Endothelial cell of umbilical vein (primary cell): ENCODE measurements around the gene OR6C65. TPM values are rescaled to one million over a fixed set of nuclear protein-coding genes. Genes with fewer than 3 reads are reported as not detected.

Experiments
- BruUV-seq: library from RNA; stranded (reverse); fragments of 400-500 nt; replicated peaks from 2 replicates; lab custom pipeline; 2021; lab: Mats Ljungman, UMichigan
- CTCF ChIA-PET: fragments of 300-600, 350-600 bp; sonication (Branson Sonifier 250); formaldehyde crosslinking; loops from one replicate; lab custom pipeline; 2021; ENCODE audit warnings: antibody characterized with exemption, inconsistent platforms; lab: Charles Lee
- POLR2A ChIA-PET: fragments of 300-600, 350-600 bp; sonication (Branson Sonifier 250); formaldehyde crosslinking; loops from one replicate; lab custom pipeline; 2021; ENCODE audit warnings: antibody characterized with exemption, inconsistent platforms; lab: Charles Lee
- DNase-seq: peaks from one replicate; pipeline ENCODE4 v3.0.0-alpha.2; 2011; ENCODE audit warnings: low read depth, low spot score
- FAIRE-seq: peaks from 2 replicates; lab custom pipeline; 2011; peaks lifted over from hg19 to GRCh38; lab: Jason Lieb, UNC
- H2AFZ ChIP-seq: 2 replicates; pipeline ENCODE4 v1.6.0; 2012; ENCODE audit warnings: low read depth, low read length, control low read depth, inconsistent platforms
- H3K27ac ChIP-seq: 2 replicates; pipeline ENCODE4 v1.5.1; 2011; ENCODE audit warnings: low read depth, mild to moderate bottlenecking, control low read depth, low read length, moderate library complexity; ENCODE audit not compliant: insufficient read depth
- H3K27me3 ChIP-seq, 2 experiments: 2 replicates each; pipeline versions ENCODE4 v1.6.0 to v1.6.1; 2011; ENCODE audit warnings: low read length in 2 of 2, mixed read lengths in 1 of 2; ENCODE audit not compliant: control insufficient read depth in 2 of 2, insufficient read depth in 2 of 2
- H3K36me3 ChIP-seq, 2 experiments: 2 replicates in 1 of 2; 3 replicates in 1 of 2; pipeline ENCODE4 v1.5.1; 2011; ENCODE audit warnings: low read length in 2 of 2, mild to moderate bottlenecking in 1 of 2, moderate library complexity in 1 of 2; ENCODE audit not compliant: control insufficient read depth in 2 of 2, insufficient read depth in 2 of 2; ENCODE audit errors: extremely low read depth in 1 of 2
- H3K4me1 ChIP-seq: 3 replicates; pipeline ENCODE4 v1.5.1; 2011; ENCODE audit warnings: mild to moderate bottlenecking, low read length; ENCODE audit not compliant: control insufficient read depth, insufficient read depth; ENCODE audit errors: extremely low read depth
- H3K4me2 ChIP-seq: 2 replicates; pipeline ENCODE4 v1.6.1; 2011; ENCODE audit warnings: low read length, control low read depth, mixed read lengths; ENCODE audit not compliant: insufficient read depth
- H3K4me3 ChIP-seq, 3 experiments: fragments of 200-600 bp in 1 of 3; sonication (generic), shearing (Covaris generic) in 1 of 3; replicated peaks in 1 of 3; 2 replicates each; pipeline ENCODE4 v1.5.1; 2011 to 2016; ENCODE audit warnings: control low read depth in 3 of 3, low read length in 3 of 3, mild to moderate bottlenecking in 2 of 3, inconsistent platforms in 1 of 3, low read depth in 1 of 3, moderate library complexity in 1 of 3; ENCODE audit not compliant: insufficient read depth in 1 of 3
- H3K79me2 ChIP-seq: 2 replicates; pipeline ENCODE4 v1.6.0; 2012; ENCODE audit warnings: low read length, inconsistent platforms; ENCODE audit not compliant: control insufficient read depth, insufficient read depth
- H3K9ac ChIP-seq: replicated peaks from 2 replicates; pipeline ENCODE3; 2011; ENCODE audit warnings: low read length, control low read depth; ENCODE audit not compliant: insufficient read depth; ENCODE audit errors: extremely low read depth
- H3K9me1 ChIP-seq: replicated peaks from 3 replicates; pipeline ENCODE4 v1.6.0; 2011; ENCODE audit warnings: mild to moderate bottlenecking, low read length; ENCODE audit not compliant: control insufficient read depth, insufficient read depth; ENCODE audit errors: extremely low read depth
- H3K9me3 ChIP-seq: replicated peaks from 2 replicates; pipeline ENCODE4 v1.5.1; 2012; ENCODE audit warnings: low read length, inconsistent platforms; ENCODE audit not compliant: control insufficient read depth, insufficient read depth
- H4K20me1 ChIP-seq: replicated peaks from 2 replicates; pipeline ENCODE3; 2011; ENCODE audit warnings: mild to moderate bottlenecking, low read length; ENCODE audit not compliant: control insufficient read depth, insufficient read depth; ENCODE audit errors: extremely low read depth
- GATA2 ChIP-seq: IDR thresholded peaks from 2 replicates; pipeline ENCODE4 v1.7.0; 2011; ENCODE audit warnings: low read depth, mild to moderate bottlenecking, moderate library complexity, mixed read lengths, low read length; ENCODE audit not compliant: insufficient read length, insufficient read depth
- JUN ChIP-seq: IDR thresholded peaks from 2 replicates; pipeline ENCODE4 v1.6.1; 2011; ENCODE audit warnings: borderline replicate concordance, low read depth; ENCODE audit not compliant: insufficient read length, insufficient read depth
- dilution Hi-C: fragments of 300-500 bp; cut with MboI; formaldehyde crosslinking; loops from one replicate; pipeline ENCODE4 v1.15.0; 2019; ENCODE audit warnings: low sequenced_read_pairs; ENCODE audit not compliant: extremely low pct_ligation_motif_present
- intact Hi-C: fragments of 100-400 bp; cut with micrococcal nuclease; formaldehyde crosslinking; loops from one replicate; pipeline ENCODE4 v1.10.0; 2022
- polyA plus RNA-seq, 4 experiments: library from polyadenylated mRNA; depleted of rRNA in 3 of 4; stranded (reverse) in 3 of 4; unstranded in 1 of 4; fragments of >200 nt; gene quantifications; 2 replicates each; pipeline versions ENCODE4 v1.2.1 to v1.2.3, GENCODE V29; 2011 to 2012; ENCODE audit warnings: missing spikeins in 1 of 4
- total RNA-seq: library from RNA; stranded (reverse); gene quantifications from 2 replicates; pipeline ENCODE4 v1.2.3, GENCODE V29; 2021
- TF ChIP-seq, protein P1 (sequence below): IDR thresholded peaks from 2 replicates; pipeline ENCODE4 v1.6.1; 2011; ENCODE audit not compliant: insufficient read depth, insufficient read length

OR6C65 gene
- total and polyA plus RNA-seq, 2 donors (not counting 3 experiments of a cell fraction or from before 2014, with no cell fraction given), result not detected

DNA sequence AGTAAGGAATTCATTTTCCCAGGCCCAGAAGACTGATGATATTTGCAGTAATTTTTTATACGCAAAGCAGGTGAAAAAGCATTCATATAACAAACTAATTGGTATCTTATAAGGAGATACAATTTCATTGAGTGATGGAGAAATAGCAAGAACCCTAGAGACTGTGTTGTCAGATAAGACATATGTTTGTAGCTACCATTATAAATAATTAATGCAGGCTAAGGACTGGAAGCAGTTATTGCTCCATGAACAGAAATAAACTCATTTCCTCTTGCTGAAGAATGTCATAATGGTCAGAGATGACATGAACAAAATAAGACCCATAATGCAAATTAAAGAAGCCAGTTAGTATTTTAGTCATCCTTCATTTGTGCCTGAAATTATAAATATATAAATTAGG is 45.0 kb downstream of the OR6C65 start:
- Histone ChIP-seq H2AFZ (no peak overlapping the region), H4K20me1 (no peaks in the 10 kb centered on the region), H3K4me2 (no peak overlapping the region), H3K9me3 (no peaks in the 10 kb centered on the region), H3K4me3 (no peak overlapping the region), H3K27ac (no peak overlapping the region), H3K9me1 (no peaks in the 10 kb centered on the region), H3K36me3 (no peaks in the 10 kb centered on the region), H3K4me1 (no peaks in the 10 kb centered on the region), H3K27me3 (peaks cover 0 to 2% of the 10 kb centered on the region in 2 experiments), H3K9ac (no peak overlapping the region), H3K79me2 (no peaks in the 10 kb centered on the region)
- ChIA-PET POLR2A (no interaction called here), CTCF (no interaction called here)
- no peak for DNase-seq
- intact Hi-C loops, result no loop called here
- no peak for TF ChIP-seq JUN
- FAIRE-seq, result no peak
- BruUV-seq, result no TSS peak
- dilution Hi-C loops, result no loop called here

DNA sequence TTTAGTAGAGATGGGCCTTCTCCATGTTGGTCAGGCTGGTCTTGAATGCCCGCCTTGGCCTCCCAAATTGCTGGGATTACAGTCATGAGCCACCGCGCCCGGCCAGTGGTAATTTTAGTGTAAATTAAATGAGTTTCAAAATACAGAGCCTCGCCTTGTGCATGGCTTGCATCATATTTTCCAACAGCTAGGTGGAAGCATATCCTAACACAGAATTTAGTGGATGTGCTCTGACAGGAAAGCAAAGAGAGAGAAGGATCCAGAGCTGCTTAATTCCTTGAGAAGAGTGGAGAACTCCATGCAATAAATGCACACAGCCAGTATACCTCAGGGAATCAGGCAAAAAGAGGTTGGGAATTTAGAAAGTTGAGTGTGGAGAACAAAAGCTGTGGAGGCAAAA is 46.0 kb downstream of the OR6C65 start:
- TF ChIP-seq GATA2, result no peak
- TF ChIP-seq, protein P1, sequence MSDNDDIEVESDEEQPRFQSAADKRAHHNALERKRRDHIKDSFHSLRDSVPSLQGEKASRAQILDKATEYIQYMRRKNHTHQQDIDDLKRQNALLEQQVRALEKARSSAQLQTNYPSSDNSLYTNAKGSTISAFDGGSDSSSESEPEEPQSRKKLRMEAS, result no peak
- H3K79me2 ChIP-seq, result no peaks in the 10 kb centered on the region
- H3K27ac ChIP-seq, result no peak overlapping the region
- intact Hi-C loops, result no loop called here
- no peak overlapping the region for H3K4me3 ChIP-seq
- DNase-seq (no peak), FAIRE-seq (no peak)
- H3K36me3 ChIP-seq, result no peaks in the 10 kb centered on the region
- H4K20me1 ChIP-seq, result no peaks in the 10 kb centered on the region
- no peaks in the 10 kb centered on the region for H3K9me3 ChIP-seq
- no TSS peak for BruUV-seq
- no peak overlapping the region for H3K4me2 ChIP-seq
- POLR2A ChIA-PET, result no interaction called here
- H3K9ac ChIP-seq, result no peak overlapping the region
- H2AFZ ChIP-seq, result no peak overlapping the region
- CTCF ChIA-PET, result no interaction called here
- peaks cover 0 to 2% of the 10 kb centered on the region in 2 experiments for H3K27me3 ChIP-seq
- dilution Hi-C loops, result no loop called here
- H3K4me1 ChIP-seq, result no peaks in the 10 kb centered on the region
- no peaks in the 10 kb centered on the region for H3K9me1 ChIP-seq
